Stimulated activated effector memory CD8-positive, alpha-beta T cell treated with anti-CD3 and anti-CD28 coated beads, Interleukin-12 subunit alpha, Interleukin-12 subunit beta, amount 100 ng/mL, for 72 hours (primary cell): ENCODE results near the gene ME3.
A peak's percentile ranks its signal among the peaks of the same experiment; 100 is the strongest.

ENCODE experiments used
- ATAC-seq: fragments of 150-1000 bp; cut with Tn5 transposase; 2 replicates; pipeline ENCODE4 v1.10.0; 2021
- DNase-seq, 2 donors: peaks; one replicate each; pipeline ENCODE4 v3.0.0; 2021 to 2022; ENCODE audit warnings: low spot score in 2 of 2
- H3K27ac Mint-ChIP-seq: one replicate; pipeline ENCODE4 v1.8.0; 2022; ENCODE audit warnings: mild to moderate bottlenecking, mixed read lengths
- H3K36me3 Mint-ChIP-seq: one replicate; pipeline ENCODE4 v1.8.0; 2022; ENCODE audit warnings: mild to moderate bottlenecking, mixed read lengths
- H3K4me1 Mint-ChIP-seq: one replicate; pipeline ENCODE4 v1.8.0; 2022; ENCODE audit warnings: mixed read lengths
- H3K4me3 Mint-ChIP-seq: one replicate; pipeline ENCODE4 v1.8.0; 2022; ENCODE audit warnings: mild to moderate bottlenecking, mixed read lengths
- H3K9me3 Mint-ChIP-seq: one replicate; pipeline ENCODE4 v1.8.0; 2022; ENCODE audit warnings: mixed read lengths

The ME3 gene

GRCh38 chr11:86506235-86506634, 166.2 kb downstream of the ME3 start:
- ATAC-seq (no peak), DNase-seq (no peak)
- Mint-ChIP-seq H3K9me3 (no peaks in the 10 kb centered on the region), H3K4me1 (no peaks in the 10 kb centered on the region), H3K4me3 (no peak overlapping the region), H3K36me3 (no peaks in the 10 kb centered on the region), H3K27ac (no peak overlapping the region)

- Mint-ChIP-seq H3K4me1 (no peaks in the 10 kb centered on the region), H3K4me3 (no peak overlapping the region), H3K36me3 (no peaks in the 10 kb centered on the region), H3K9me3 (no peaks in the 10 kb centered on the region), H3K27ac (no peak overlapping the region)
- no peak for ATAC-seq
- no peak for DNase-seq
Observed at GRCh38 chr11:86503131-86503530, 169.3 kb downstream of the ME3 start.

GRCh38 chr11:86502137-86502642, 170.2 kb downstream of the ME3 start:
- no peak for ATAC-seq
- no peaks in the 10 kb centered on the region for H3K36me3 Mint-ChIP-seq
- no peaks in the 10 kb centered on the region for H3K9me3 Mint-ChIP-seq
- H3K27ac Mint-ChIP-seq = no peak overlapping the region
- H3K4me1 Mint-ChIP-seq = no peaks in the 10 kb centered on the region
- DNase-seq = no peak
- H3K4me3 Mint-ChIP-seq = no peak overlapping the region

GRCh38 chr11:86500500-86501140, 171.8 kb downstream of the ME3 start:
- no peak overlapping the region for H3K4me3 Mint-ChIP-seq
- H3K4me1 Mint-ChIP-seq = no peaks in the 10 kb centered on the region
- ATAC-seq (no peak), DNase-seq (no peak)
- H3K27ac Mint-ChIP-seq = no peak overlapping the region
- no peaks in the 10 kb centered on the region for H3K36me3 Mint-ChIP-seq
- H3K9me3 Mint-ChIP-seq = no peaks in the 10 kb centered on the region

- Mint-ChIP-seq H3K27ac (no peak overlapping the region), H3K9me3 (no peaks in the 10 kb centered on the region), H3K4me1 (no peaks in the 10 kb centered on the region), H3K4me3 (no peak overlapping the region), H3K36me3 (no peaks in the 10 kb centered on the region)
- DNase-seq (no peak), ATAC-seq (no peak)
Observed at GRCh38 chr11:86499723-86500129, 172.7 kb downstream of the ME3 start.

GRCh38 chr11:86497836-86498235, 174.6 kb downstream of the ME3 start:
- ATAC-seq = no peak
- H3K36me3 Mint-ChIP-seq = no peaks in the 10 kb centered on the region
- no peaks in the 10 kb centered on the region for H3K4me1 Mint-ChIP-seq
- H3K4me3 Mint-ChIP-seq = no peak overlapping the region
- no peaks in the 10 kb centered on the region for H3K9me3 Mint-ChIP-seq
- DNase-seq = no peak
- no peak overlapping the region for H3K27ac Mint-ChIP-seq

GRCh38 chr11:86497310-86497709, 175.1 kb downstream of the ME3 start:
- ATAC-seq = no peak
- no peak for DNase-seq
- Mint-ChIP-seq H3K9me3 (no peaks in the 10 kb centered on the region), H3K4me3 (no peak overlapping the region), H3K27ac (no peak overlapping the region), H3K36me3 (no peaks in the 10 kb centered on the region), H3K4me1 (no peaks in the 10 kb centered on the region)

- Mint-ChIP-seq H3K36me3 (no peaks in the 10 kb centered on the region), H3K9me3 (no peaks in the 10 kb centered on the region), H3K4me3 (no peak overlapping the region), H3K4me1 (no peaks in the 10 kb centered on the region), H3K27ac (no peak overlapping the region)
- DNase-seq (no peak), ATAC-seq (no peak)
Observed at GRCh38 chr11:86495351-86495750, 177.1 kb downstream of the ME3 start.

GRCh38 chr11:86492370-86493010, 179.9 kb downstream of the ME3 start:
- Mint-ChIP-seq H3K27ac (no peak overlapping the region), H3K4me1 (no peaks in the 10 kb centered on the region), H3K9me3 (no peaks in the 10 kb centered on the region), H3K4me3 (no peak overlapping the region), H3K36me3 (no peaks in the 10 kb centered on the region)
- ATAC-seq = no peak
- no peak for DNase-seq

GRCh38 chr11:86491027-86491426, 181.4 kb downstream of the ME3 start:
- no peak overlapping the region for H3K4me3 Mint-ChIP-seq
- DNase-seq (no peak), ATAC-seq (no peak)
- H3K36me3 Mint-ChIP-seq = no peaks in the 10 kb centered on the region
- H3K4me1 Mint-ChIP-seq = peaks cover 10% of the 10 kb centered on the region
- no peak overlapping the region for H3K27ac Mint-ChIP-seq
- H3K9me3 Mint-ChIP-seq = no peaks in the 10 kb centered on the region

- ATAC-seq (no peak), DNase-seq (no peak)
- Mint-ChIP-seq H3K4me3 (no peak overlapping the region), H3K4me1 (peaks cover 14% of the 10 kb centered on the region), H3K27ac (no peak overlapping the region), H3K9me3 (no peaks in the 10 kb centered on the region), H3K36me3 (no peaks in the 10 kb centered on the region)
Observed at GRCh38 chr11:86490582-86490981, 181.8 kb downstream of the ME3 start.

GRCh38 chr11:86489442-86489841, 183.0 kb downstream of the ME3 start:
- Mint-ChIP-seq H3K9me3 (no peaks in the 10 kb centered on the region), H3K27ac (no peak overlapping the region), H3K36me3 (no peaks in the 10 kb centered on the region), H3K4me3 (no peak overlapping the region), H3K4me1 (peaks cover 19% of the 10 kb centered on the region)
- DNase-seq (no peak), ATAC-seq (no peak)

GRCh38 chr11:86488553-86488952, 183.9 kb downstream of the ME3 start:
- no peak overlapping the region for H3K4me3 Mint-ChIP-seq
- DNase-seq = no peak
- H3K9me3 Mint-ChIP-seq = no peaks in the 10 kb centered on the region
- no peaks in the 10 kb centered on the region for H3K36me3 Mint-ChIP-seq
- H3K27ac Mint-ChIP-seq = no peak overlapping the region
- peaks cover 19% of the 10 kb centered on the region for H3K4me1 Mint-ChIP-seq
- ATAC-seq = no peak

GRCh38 chr11:86487671-86488070, 184.7 kb downstream of the ME3 start:
- no peak overlapping the region for H3K27ac Mint-ChIP-seq
- no peak for ATAC-seq

GRCh38 chr11:86486261-86487030, 186.0 kb downstream of the ME3 start:
- peaks cover 19% of the 10 kb centered on the region for H3K4me1 Mint-ChIP-seq
- DNase-seq = peak in 1 of 2 donors; percentile 17
- H3K27ac Mint-ChIP-seq = peak overlapping the region; percentile 18
- H3K9me3 Mint-ChIP-seq = no peaks in the 10 kb centered on the region
- peak; percentile 89 for ATAC-seq
- no peak overlapping the region for H3K4me3 Mint-ChIP-seq
- no peaks in the 10 kb centered on the region for H3K36me3 Mint-ChIP-seq

More at GRCh38 chr11:86487671-86488070, 184.7 kb downstream of the ME3 start:
- Mint-ChIP-seq H3K4me3 (no peak overlapping the region), H3K36me3 (no peaks in the 10 kb centered on the region), H3K9me3 (no peaks in the 10 kb centered on the region), H3K4me1 (peaks cover 19% of the 10 kb centered on the region)
- DNase-seq = no peak

- H3K36me3 Mint-ChIP-seq = no peaks in the 10 kb centered on the region
- ATAC-seq = no peak
- H3K9me3 Mint-ChIP-seq = no peaks in the 10 kb centered on the region
- no peak overlapping the region for H3K4me3 Mint-ChIP-seq
- peaks cover 19% of the 10 kb centered on the region for H3K4me1 Mint-ChIP-seq
- H3K27ac Mint-ChIP-seq = no peak overlapping the region
- no peak for DNase-seq
Observed at GRCh38 chr11:86484795-86485166, 187.6 kb downstream of the ME3 start.
